Glomerular visceral epithelial cell (primary cell): ENCODE measurements around the gene FN3K.

Experiments
- DNase-seq: peaks from one replicate; pipeline ENCODE4 v3.0.0-alpha.2; 2016; ENCODE audit errors: extremely low spot score

FN3K gene

DNA sequence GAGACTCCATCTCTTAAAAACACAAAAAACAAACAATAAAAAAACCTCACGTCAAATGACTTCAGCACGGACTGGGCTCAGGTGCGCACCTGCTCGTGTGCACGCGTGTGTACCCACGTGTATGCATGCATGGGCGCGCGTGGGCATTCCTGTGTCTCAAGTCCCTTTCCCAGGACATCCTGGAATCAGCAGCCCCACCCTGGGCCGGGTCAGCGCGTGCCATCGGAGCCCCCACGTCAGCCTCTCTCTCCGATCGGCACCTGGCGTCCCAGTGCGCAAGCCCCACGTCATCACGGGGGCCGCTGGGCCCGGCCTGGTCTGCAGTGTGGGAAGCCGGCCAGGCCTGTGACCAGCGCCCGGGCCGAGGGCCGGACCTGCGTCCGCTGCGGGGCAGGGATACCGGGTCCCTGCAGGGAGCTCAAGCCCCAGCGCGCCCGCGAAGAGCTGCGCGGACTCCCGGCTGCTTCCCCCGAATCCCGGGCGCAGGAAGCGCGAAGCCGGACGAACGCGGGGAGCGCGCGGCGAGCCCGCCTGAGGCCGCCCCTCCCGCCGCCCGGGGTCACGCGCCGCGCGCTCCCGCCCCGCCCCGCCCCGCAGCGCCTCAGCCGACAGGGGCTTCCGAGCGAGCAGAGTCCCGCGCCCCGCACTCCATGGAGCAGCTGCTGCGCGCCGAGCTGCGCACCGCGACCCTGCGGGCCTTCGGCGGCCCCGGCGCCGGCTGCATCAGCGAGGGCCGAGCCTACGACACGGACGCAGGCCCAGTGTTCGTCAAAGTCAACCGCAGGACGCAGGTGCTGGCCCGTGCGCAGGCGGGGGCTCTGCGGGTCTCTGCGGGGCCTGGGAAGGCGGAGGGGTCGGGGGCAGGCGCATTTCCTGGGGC lies at the start of gene FN3K:
FN3K (plus strand) TSS at position 629 of the 880 bp plus-strand sequence; CDS start at position 651, 22 bp downstream.
- peak; percentile 30 for DNase-seq

DNA sequence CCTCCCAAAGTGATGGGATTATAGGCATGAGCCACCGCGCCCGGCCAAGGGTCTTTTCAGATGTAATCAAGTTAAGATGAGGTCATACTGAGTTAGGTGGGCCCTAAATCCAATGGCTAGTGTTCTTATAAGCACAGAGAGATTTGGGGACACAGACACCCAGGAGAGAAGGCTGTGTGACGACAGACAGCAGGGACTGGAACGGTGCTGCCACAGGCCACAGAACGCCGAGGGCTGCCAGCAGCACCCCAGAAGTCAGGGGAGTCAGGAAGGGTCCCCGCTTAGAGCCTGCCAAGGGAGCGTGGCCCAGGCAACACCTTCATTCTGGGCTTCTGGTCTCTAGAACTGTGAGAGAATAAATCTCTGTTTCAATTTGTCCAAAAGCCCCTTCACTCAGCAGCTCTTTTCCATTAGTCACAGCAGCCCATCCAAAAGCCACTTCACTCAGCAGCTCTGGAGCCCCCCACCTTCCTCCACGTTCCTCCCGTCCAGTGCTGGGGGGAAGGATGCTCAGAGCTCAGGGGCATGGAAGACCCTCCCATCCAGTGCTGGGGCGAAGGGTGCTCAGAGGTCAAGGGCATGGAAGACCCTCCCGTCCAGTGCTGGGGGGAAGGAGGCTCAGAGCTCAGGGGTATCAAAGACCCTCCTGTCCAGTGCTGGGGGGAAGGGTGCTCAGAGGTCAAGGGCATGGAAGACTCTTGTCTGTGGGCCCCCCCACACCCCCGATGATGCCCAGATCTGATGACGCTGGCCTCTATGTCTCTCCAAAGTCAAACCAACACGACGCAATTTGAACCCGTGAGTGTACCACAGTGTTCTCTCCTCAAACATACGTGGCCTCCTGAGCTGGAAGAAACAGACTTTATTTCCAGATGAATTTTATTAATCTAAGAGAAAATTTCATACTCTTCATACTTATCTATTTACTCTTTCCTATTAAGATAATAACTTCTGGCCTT lies 48.8 kb upstream of the FN3K start:
- DNase-seq = no peak

DNA sequence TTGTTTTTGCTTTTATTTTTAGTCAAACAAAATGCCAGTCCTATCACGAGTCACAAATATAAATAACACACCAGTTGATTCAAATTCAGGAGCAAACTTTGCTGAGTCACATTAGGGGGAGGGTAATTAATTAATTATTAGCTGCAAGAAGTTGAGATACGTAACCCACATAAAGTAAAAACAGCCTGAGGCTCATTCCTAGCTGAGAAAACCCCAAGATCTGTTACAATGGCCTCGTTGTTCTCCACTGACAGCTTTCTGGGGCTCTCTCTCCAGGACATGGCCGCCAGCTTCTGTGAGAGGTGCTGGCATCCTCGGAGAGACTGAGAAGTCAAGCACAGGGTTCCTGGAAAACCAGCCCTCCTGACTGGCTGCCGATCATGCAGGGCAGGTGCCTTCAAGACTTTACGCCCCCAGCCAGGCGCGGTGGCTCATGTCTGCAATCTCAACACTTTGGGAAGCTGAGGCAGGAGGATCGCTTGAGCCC lies 48.0 kb upstream of the FN3K start:
- peak; percentile 14 for DNase-seq

DNA sequence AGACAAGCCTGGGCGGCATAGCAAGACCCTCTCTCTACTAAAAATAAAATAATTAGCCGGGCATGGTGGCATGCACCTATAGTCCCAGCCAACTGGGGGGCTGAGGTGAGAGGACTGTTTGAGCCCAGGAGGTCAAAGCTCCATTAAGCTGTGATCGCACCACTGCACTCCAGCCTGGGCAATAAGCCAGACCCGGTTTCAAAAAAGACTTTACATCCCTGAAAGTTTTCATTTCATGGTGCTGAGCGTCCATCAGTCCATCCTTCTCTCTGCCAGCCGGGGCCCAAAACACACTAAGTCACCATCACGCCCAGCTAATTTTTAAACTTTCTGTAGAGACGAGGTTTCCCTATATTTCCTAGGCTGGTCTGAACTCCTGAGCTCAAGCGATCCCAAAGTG lies 47.5 kb upstream of the FN3K start:
- no peak for DNase-seq

DNA sequence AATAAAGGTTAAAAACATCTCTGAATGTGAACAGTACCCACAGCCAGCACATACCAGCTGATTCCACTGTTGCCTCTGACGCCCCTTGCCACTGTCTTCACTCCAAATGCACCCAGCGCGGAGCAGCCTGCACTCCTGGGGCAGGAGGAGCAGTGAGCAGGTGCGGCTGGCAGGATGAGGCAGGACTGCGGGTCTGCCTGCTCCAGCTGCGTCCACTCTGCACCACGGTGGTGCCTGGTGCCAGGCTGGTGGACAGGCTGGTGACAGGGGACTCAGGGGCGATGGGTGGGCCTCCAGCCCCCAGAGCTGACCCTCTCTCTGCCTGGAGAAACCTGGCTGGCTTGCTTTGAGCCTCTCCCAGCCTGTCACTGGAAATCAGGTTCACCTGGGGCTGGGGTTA lies 46.3 kb upstream of the FN3K start:
- DNase-seq = no peak

DNA sequence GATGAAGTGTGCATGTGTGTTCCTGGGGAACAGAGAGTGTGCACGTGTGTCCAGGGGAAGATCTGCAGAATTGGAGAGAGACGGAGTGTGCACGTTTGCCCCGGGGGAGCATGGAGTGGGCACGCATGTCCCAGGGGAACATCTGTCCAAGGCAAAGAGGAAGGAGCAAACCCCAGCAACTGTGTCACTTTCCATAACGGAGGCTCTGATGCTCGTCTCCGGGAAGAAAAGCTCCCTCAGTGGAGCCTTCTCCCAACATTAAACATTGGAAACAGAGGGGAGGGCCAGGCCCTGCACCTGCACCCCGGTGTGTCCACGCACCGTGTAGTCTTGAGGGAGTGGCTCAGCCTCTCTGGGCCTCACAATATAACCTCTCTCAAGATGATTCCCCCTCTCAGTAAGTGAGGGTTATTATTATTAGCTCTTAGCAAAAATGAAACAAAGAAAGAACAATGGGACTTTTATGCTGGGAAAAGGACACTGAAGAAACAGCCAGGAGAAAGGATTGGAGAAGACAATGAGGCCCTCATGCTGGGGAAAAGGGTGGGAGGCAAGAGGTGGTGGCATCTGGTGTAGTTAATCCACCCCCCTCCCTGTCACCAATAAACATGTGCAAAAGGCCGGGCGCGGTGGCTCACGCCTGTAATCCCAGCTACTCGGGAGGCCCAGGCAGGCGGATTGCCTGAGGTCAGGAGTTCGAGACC lies 44.5 kb upstream of the FN3K start:
- no peak for DNase-seq

DNA sequence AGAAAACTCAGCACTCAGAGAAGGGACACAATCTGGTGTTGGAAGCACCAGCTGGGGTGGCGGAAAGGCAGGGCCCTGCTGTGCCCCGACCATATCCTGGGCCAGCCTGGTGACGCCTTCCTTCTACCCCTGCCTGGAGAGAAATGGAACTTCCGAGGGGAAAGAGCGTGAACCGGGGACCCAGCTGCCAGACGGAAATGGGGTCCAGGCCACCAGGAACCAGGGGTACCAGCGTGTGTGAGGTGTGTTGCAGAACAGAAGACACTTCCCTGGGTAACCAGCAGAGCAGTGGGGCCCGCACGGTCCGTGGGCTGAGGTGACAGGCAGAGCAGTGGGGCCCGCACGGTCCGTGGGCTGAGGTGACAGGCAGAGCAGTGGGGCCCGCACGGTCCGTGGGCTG lies 43.7 kb upstream of the FN3K start:
- no peak for DNase-seq

DNA sequence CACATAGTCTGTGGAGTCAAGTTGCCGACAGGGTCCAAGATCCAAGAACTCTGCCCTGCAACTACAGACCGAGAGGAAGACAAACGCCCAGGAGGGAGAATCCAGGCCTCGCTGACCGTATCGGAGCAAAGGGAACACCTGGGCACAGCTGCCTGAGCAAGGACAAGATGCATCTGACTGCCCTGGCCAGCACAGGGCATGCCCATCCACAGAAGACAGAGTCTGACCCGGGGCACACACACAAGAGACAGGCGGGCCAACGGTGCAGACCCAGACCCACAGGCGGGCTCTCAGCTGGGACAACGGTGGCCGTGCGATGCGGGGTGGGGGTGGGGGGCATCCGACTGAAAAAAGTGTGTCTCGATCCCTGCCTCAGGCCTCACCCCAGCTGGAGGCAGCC lies 43.1 kb upstream of the FN3K start:
- DNase-seq = no peak

DNA sequence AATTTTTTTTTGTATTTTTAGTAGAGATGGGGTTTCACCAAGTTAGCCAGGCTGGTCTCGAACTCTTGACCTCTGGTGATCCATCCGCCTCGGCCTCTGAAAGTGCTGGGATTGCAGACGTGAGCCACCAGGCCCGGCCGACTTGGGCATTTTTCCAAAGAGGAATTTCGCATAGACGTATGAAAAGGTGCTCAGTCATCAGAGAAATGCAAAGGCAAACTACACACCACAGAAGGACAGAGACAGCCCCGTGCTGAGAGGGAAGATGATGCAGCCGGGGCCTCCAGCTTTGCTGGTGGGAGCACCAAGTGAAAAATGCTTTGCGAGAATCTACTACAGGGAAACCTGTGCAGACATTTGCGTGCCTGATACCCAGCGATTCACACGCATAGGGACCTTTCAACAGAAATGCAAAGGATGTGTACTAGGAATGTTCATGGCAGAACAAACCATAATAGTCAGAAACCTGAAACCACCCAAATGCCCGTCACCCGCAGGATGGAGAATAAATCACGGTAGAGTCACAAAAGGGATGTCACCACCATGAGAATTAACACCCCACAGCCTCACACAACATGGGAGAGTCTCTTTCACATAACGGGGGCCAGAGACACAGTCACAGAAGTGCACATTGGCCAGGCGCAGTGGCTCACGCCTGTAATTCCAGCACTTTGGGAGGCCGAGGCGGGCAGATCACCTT lies 42.1 kb upstream of the FN3K start:
- DNase-seq = no peak

DNA sequence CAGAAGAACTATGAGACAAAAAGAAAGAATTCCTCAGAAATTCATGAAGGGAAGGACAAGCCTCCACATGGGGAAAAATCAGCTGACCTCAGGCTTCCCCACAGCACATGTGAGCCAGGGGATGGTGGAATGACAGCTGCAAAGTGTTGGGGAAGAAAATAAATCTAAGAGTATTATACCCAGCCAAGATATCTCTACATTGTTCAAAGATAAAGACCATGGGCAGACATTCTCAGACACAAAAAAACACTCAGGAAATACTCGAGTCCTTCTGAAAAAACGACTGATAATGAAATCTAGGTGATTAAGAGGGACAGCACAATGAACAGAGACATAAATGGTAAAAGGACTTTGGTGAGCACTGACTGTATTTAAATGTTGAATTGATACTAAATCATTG lies 40.8 kb upstream of the FN3K start:
- no peak for DNase-seq

DNA sequence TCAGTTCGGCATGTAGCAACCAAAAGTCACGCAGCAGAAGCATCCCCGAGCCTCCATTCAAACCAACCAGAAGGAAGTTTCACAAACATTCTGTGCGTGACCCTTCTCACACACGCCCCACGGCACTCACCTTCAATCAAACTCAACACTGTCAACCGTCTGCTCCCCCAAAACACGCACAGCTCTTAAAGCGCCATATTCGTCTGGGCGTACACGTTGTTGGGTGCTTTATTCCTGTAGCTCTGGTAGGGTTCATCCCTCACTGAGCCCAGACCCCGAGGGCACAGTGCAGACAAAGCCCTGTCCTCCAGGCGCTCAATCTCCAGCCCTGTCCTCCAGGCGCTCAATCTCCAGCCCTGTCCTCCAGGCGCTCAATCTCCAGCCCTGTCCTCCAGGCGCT lies 39.2 kb upstream of the FN3K start:
- no peak for DNase-seq

DNA sequence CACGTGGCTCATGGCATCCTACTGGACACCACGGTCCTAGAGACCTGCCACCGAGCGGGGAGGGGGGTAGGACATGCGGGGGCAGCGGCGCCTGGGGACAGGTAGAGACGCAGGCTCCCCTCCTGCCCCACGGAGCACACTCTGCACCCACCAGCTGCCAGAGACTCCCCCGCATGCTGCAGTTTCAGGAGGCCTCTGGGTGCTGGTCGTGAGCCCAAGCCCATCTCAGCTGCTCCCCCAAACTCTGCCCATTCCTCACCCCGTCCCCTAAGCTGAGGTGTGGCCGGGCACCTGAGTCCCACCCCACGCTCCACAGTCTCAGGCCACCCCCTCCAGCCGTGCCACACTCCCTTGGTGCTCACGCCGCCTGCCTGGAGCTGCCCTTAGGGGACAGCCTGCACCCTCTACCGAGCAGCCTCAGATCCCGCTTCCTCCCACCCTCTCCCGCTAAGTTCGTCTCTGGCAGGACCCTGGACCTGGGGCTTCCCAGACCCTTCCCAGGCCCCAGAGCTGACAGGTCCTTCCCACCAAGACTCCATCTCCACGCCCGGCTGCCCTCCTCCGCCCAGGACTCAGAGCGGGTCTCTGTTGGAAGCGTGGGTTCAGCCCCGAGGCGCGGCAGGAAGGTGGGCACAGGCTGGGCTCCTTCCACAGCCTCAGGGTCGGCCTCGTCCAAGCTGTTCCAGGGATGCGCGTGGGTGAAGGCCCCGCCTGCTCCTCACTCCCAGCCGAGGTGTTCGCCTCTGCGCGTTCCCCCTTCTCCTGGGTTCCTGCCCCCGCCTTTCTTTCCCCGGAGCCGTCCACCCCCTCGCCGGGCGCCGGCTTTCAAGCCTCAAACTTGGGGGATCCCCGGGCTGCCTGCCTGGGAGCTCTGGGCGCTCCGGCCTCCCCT lies 38.3 kb upstream of the FN3K start:
- DNase-seq = no peak

DNA sequence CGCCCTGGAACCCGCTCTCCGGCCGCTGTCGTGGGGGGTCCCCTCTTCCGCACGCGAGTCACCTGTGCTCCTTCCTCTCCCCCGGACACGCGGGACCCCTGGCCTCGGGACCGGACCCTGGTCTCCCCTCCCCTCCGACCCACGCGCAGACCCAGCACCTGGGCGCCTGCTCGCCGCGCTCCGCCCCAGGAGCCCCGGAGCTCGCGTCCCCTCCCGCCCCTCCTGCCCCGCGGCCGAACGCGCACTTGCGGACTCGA lies 37.7 kb upstream of the FN3K start:
- no peak for DNase-seq

DNA sequence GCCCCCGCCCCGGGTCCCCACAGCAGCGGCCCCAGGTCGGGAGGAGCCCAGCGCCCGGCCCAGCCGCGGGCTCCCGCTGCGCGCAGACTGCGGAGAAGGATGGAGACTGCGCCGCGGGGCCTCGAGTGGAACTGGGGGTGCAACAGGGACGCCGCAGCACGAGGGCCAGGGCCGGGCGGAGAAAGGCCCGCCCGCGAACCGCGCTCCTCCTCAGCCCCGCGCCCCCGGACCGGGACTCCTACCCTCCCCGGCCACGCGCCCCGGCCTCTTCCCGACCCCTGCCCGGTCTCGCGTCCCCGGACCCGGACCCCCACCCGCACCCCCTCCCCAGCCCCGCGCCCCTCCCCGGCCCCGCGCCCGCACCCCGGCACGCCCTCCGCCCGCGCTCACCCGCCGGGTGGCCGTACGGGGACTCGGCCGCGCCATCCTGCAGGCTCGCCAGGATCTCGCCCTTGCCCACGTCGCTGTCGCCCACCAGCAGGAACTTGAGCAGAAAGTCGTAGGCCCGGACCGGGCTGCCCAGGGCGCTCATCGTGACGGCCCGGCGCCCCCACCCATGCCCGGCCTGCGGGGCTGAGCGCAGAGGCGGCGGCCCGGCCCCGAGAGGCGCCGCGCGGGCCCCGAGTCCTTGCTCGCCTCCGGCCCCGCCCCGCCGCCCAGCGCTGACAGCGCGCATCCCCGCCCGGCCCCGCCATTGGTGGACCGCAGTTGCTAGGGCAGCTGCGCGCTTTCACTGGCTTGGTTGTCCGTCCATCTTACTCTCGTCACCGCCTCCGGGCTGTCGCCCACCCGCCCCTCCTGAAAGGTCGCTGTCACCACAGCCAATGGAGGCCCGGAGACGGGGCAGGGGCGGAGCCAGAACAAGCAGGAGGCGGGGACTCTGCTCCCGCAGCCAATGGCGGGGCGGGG lies 37.1 kb upstream of the FN3K start, which contains the start of gene RAB40B:
RAB40B (minus strand) TSS at position 634 of the 909 bp plus-strand sequence; CDS start at position 532, 102 bp downstream.
- DNase-seq = peak; percentile 99

DNA sequence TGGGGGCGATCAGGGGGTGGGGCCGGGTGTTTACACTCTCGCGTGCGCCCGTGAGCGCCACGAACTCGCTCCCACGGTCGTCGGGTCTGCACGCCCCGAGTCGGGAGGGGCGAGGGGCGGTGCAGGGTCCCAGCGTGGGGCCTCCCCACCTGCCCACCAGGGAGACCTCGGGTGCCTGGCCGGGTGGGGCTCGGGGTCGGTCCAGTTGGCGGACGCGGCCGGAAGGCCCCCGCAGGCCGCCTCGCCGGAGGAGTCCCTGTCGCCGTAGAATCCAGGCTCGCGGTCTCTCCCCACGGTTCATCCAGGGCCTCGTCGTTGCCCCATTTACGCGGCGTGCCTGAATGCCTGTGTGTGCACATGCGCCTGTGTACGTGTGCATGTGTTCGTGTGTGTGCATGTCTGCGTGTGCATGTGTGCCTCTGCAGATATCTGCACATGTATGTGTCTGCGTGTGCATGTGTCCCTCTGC lies 36.4 kb upstream of the FN3K start:
- DNase-seq = no peak

DNA sequence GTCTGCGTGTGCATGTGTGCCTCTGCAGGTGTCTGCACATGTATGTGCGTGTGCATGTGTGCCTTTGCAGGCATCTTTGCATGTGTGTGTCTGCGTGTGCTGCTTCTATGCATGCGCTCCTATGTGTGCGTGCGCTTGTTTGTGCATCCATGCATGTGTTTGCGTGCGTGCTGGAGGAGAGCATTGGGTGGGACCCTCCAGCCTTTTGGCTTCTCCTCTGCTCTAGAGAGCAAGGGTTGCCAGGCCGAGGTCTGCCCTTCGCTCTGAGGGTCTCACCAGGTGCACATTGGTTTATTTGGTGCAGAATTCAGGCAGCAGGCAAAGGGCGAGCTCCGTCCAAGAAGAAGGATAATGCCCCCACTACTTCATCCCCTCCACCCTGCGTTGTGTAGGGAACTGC lies 35.9 kb upstream of the FN3K start:
- no peak for DNase-seq

DNA sequence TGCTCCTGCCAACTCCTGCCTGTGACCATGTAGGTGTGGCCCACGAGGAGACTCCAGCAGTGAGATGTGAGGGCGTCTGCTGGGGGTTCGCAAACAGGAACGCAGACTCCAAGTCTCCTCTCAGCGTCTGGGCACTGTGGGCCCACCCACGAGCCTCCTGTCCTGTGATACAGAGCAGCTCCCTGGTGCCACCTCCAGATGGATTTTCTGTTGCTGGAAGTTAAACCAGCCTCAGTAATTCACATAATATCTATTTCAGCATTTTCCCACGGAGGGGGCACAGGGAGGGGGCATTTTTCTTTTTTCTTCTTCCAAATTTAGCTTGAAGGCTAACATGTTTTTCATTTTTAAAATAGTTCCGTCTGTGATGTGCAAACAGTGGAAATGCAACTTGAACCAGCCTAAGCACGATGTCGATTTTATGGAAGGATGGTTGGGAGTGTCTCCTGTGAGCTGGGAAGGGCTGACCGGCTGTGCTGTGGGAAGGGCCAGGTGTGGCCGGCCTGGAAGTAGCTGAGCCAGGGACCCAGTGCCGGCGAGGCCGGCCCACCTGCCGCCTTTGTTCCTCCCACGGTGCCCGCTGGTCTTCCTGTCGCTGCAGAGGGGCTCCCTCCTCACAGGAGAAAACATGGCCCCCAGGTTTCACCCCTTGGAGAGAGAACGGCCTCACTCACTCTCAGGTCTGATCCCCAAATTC lies 33.0 kb upstream of the FN3K start:
- no peak for DNase-seq

DNA sequence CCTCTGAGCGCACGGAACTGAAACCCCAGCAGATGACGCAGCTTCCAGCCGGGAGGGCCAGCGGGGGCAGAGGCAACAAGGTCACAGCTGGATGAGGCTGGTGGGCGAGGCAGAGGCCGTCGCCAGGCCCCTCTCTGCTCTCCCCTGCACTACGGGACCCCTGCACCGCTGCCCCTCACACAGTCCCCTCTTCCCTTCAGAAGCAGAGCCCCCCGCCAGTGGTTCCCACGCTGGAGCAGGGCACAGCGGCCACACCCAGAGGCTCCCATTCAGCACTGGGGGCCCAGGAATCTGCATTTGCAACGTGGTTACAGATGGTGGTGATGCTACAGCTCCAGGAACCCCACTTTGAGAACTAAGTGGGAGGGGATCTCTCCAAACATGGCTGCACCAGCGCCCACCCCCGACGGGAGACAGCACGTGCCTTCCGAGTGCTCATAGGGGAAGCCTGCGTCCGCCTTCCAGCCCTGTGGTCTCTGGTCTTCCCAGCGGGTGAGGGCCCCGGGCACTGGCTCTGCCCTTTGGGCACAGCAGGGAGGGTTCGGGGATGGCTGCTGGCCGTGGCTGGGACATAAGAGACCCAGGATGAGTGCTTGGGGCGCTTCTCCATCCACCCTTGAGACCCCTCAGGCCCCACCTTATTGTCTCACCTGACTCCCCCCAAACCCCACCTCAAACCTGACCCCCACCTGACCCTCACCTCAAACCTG lies 32.2 kb upstream of the FN3K start:
- DNase-seq = no peak
